Keratinocyte (primary cell): ENCODE results near the gene CNNM3. TPM values are rescaled to one million over a fixed set of nuclear protein-coding genes. Genes with fewer than 3 reads are reported as not detected.

Experiments
- DNase-seq: peaks from one replicate; pipeline ENCODE4 v3.0.0-alpha.2; 2011; ENCODE audit warnings: low read depth, missing footprints, low spot score
- FAIRE-seq: peaks from 2 replicates; lab custom pipeline; 2011; peaks lifted over from hg19 to GRCh38; lab: Jason Lieb, UNC
- H2AFZ ChIP-seq: 2 replicates; pipeline ENCODE4 v1.6.0; 2012; ENCODE audit warnings: low read length, control low read depth, inconsistent platforms; ENCODE audit not compliant: control insufficient read depth
- H3K27ac ChIP-seq: 2 replicates; pipeline ENCODE4 v1.5.1; 2011; ENCODE audit warnings: low read length; ENCODE audit not compliant: control insufficient read depth, insufficient read depth
- H3K27me3 ChIP-seq: 3 replicates; pipeline ENCODE4 v1.6.0; 2011; ENCODE audit warnings: low read length; ENCODE audit not compliant: control insufficient read depth, insufficient read depth; ENCODE audit errors: extremely low read depth
- H3K36me3 ChIP-seq, 2 experiments: 2 replicates in 1 of 2; 3 replicates in 1 of 2; pipeline ENCODE4 v1.5.1; 2011; ENCODE audit warnings: low read length in 2 of 2, mild to moderate bottlenecking in 1 of 2; ENCODE audit not compliant: control insufficient read depth in 2 of 2, insufficient read depth in 2 of 2; ENCODE audit errors: extremely low read depth in 1 of 2
- H3K4me1 ChIP-seq: 3 replicates; pipeline ENCODE4 v1.5.1; 2011; ENCODE audit warnings: low read length; ENCODE audit not compliant: control insufficient read depth, insufficient read depth; ENCODE audit errors: extremely low read depth
- H3K4me2 ChIP-seq: 3 replicates; pipeline ENCODE4 v1.6.0; 2011; ENCODE audit warnings: low read depth, low read length; ENCODE audit not compliant: control insufficient read depth, insufficient read depth; ENCODE audit errors: extremely low read depth
- H3K4me3 ChIP-seq, 3 experiments: fragments of 200-600 bp in 1 of 3; sonication (generic) in 1 of 3; 2 replicates in 2 of 3; 3 replicates in 1 of 3; pipeline ENCODE4 v1.5.1; 2011 to 2016; ENCODE audit warnings: low read length in 3 of 3, mild to moderate bottlenecking in 3 of 3, control low read depth in 2 of 3, inconsistent platforms in 1 of 3, low read depth in 1 of 3, mixed read lengths in 1 of 3, mixed run types in 1 of 3, moderate library complexity in 1 of 3; ENCODE audit not compliant: control insufficient read depth in 2 of 3, insufficient read depth in 2 of 3; ENCODE audit errors: extremely low read depth in 1 of 3
- H3K79me2 ChIP-seq: 2 replicates; pipeline ENCODE4 v1.6.0; 2012; ENCODE audit warnings: low read length; ENCODE audit not compliant: control insufficient read depth, insufficient read depth
- H3K9ac ChIP-seq: 3 replicates; pipeline ENCODE4 v1.6.0; 2011; ENCODE audit warnings: low read length; ENCODE audit not compliant: control insufficient read depth, insufficient read depth; ENCODE audit errors: extremely low read depth
- H3K9me1 ChIP-seq: 3 replicates; pipeline ENCODE4 v1.6.0; 2011; ENCODE audit warnings: low read length; ENCODE audit not compliant: control insufficient read depth, insufficient read depth; ENCODE audit errors: extremely low read depth
- H3K9me3 ChIP-seq: 2 replicates; pipeline ENCODE4 v1.5.1; 2012; ENCODE audit warnings: low read depth, low read length; ENCODE audit not compliant: control insufficient read depth
- H4K20me1 ChIP-seq: 3 replicates; pipeline ENCODE4 v1.6.0; 2011; ENCODE audit warnings: low read length; ENCODE audit not compliant: control insufficient read depth, insufficient read depth; ENCODE audit errors: extremely low read depth
- CTCF ChIP-seq, 3 experiments: IDR thresholded peaks in 1 of 3; conservative IDR thresholded peaks in 1 of 3; optimal IDR thresholded peaks in 1 of 3; 2 replicates in 2 of 3; 3 replicates in 1 of 3; pipeline versions ENCODE3 to v1.5.1; 2011; ENCODE audit warnings: low read length in 3 of 3, mild to moderate bottlenecking in 3 of 3, moderate library complexity in 2 of 3, control low read depth in 1 of 3, inconsistent platforms in 1 of 3; ENCODE audit not compliant: insufficient read depth in 2 of 3; ENCODE audit errors: extremely low read depth in 1 of 3
- EZH2 ChIP-seq: IDR thresholded peaks from one replicate; pipeline ENCODE4 v1.6.1; 2012; ENCODE audit warnings: inconsistent platforms, mild to moderate bottlenecking, low read length, moderate library complexity
- dilution Hi-C: fragments of 300-500 bp; cut with MboI; formaldehyde crosslinking; loops from one replicate; pipeline ENCODE4 v1.7.0; 2020; ENCODE audit warnings: low sequenced_read_pairs; ENCODE audit not compliant: extremely low pct_ligation_motif_present
- polyA plus RNA-seq, 5 experiments: library from polyadenylated mRNA; depleted of rRNA in 3 of 5; stranded (reverse) in 3 of 5; stranded (forward) in 1 of 5; unstranded in 1 of 5; fragments of >200 nt; gene quantifications; 1 replicate in 1 of 5; 2 replicates in 3 of 5; 3 replicates in 1 of 5; pipeline versions ENCODE4 v1.2.1 to v1.2.3, GENCODE V29; 2011 to 2012; ENCODE audit warnings: missing spikeins in 2 of 5, low read depth in 1 of 5, low replicate concordance in 1 of 5

The CNNM3 gene
- polyA plus RNA-seq, 1 donor (not counting 4 experiments of a cell fraction or from before 2014, with no cell fraction given) = 2.3 TPM

DNA sequence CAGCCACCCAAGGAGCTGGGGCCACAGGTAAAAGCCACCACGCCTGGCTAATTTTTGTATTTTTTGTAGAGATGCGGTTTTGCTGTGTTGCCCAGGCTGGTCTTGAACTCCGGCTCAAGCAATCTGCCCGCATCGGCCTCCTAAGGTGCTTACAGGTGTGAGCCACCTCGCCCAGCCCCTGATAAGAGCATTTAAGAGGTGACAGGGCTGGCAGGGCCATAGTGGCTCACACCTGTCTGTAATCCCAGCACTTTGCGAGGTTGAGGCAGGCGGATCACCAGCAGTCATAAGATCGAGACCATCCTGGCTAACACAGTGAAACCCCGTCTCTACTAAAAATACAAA lies 9.0 kb upstream of the CNNM3 start:
- Histone ChIP-seq H3K27me3 (no peaks in the 10 kb centered on the region), H2AFZ (no peak overlapping the region), H3K4me2 (no peak overlapping the region), H3K27ac (no peak overlapping the region), H3K9ac (no peak overlapping the region), H3K79me2 (no peaks in the 10 kb centered on the region), H3K4me3 (no peak overlapping the region), H3K9me3 (no peaks in the 10 kb centered on the region), H4K20me1 (no peaks in the 10 kb centered on the region), H3K4me1 (no peaks in the 10 kb centered on the region), H3K9me1 (no peaks in the 10 kb centered on the region), H3K36me3 (peaks cover 0 to 5% of the 10 kb centered on the region in 2 experiments)
- dilution Hi-C loops = no loop called here
- FAIRE-seq = no peak
- TF ChIP-seq EZH2 = no peak
- TF ChIP-seq CTCF (optimal IDR thresholded peaks at IDR 0.05 in 1 of 3, IDR thresholded peaks at IDR 0.05 in 1 of 3, conservative IDR thresholded peaks at IDR 0.05 in 1 of 3; ENCODE audit: extremely low read depth in 1 of 3, insufficient read depth in 2 of 3, low read length in 3 of 3) = no peak
- DNase-seq = no peak

GRCh38 chr2:96808176-96808837 lies 7.8 kb upstream of the CNNM3 start:
- peaks cover 0 to 3% of the 10 kb centered on the region in 2 experiments for H3K36me3 ChIP-seq
- no peak for FAIRE-seq

More at GRCh38 chr2:96808176-96808837, 7.8 kb upstream of the CNNM3 start:
- no peaks in the 10 kb centered on the region for H3K4me1 ChIP-seq
- no peak overlapping the region for H3K4me3 ChIP-seq
- H3K27me3 ChIP-seq = no peaks in the 10 kb centered on the region
- H3K79me2 ChIP-seq = no peaks in the 10 kb centered on the region
- no peaks in the 10 kb centered on the region for H3K9me1 ChIP-seq
- dilution Hi-C loops = no loop called here
- DNase-seq = no peak
- H3K9me3 ChIP-seq = no peaks in the 10 kb centered on the region
- no peaks in the 10 kb centered on the region for H4K20me1 ChIP-seq
- no peak overlapping the region for H3K9ac ChIP-seq
- H2AFZ ChIP-seq = no peak overlapping the region
- H3K4me2 ChIP-seq = no peak overlapping the region
- TF ChIP-seq EZH2 = no peak
- no peak for TF ChIP-seq CTCF (optimal IDR thresholded peaks at IDR 0.05 in 1 of 3, IDR thresholded peaks at IDR 0.05 in 1 of 3, conservative IDR thresholded peaks at IDR 0.05 in 1 of 3; ENCODE audit: extremely low read depth in 1 of 3, insufficient read depth in 2 of 3, low read length in 3 of 3)
- H3K27ac ChIP-seq = no peak overlapping the region
